KBM-7 (cell line): ENCODE data around the gene ARPC5.
"Not testable (repeated sequence)": the region's sequence is repeated elsewhere in the genome, so short reads cannot be mapped to it uniquely, and the experiment has no call there.

Source experiments
- DNase-seq: peaks from one replicate; pipeline ENCODE4 v3.0.0-alpha.2; 2015
- in situ Hi-C: fragments of 300-500 bp; cut with MboI; formaldehyde crosslinking; loops from 2 replicates; pipeline ENCODE4 v1.14.3; 2020; ENCODE audit warnings: low sequenced_read_pairs, low pct_unique_long_range_greater_than_20kb, mixed read lengths

ARPC5 gene

DNA sequence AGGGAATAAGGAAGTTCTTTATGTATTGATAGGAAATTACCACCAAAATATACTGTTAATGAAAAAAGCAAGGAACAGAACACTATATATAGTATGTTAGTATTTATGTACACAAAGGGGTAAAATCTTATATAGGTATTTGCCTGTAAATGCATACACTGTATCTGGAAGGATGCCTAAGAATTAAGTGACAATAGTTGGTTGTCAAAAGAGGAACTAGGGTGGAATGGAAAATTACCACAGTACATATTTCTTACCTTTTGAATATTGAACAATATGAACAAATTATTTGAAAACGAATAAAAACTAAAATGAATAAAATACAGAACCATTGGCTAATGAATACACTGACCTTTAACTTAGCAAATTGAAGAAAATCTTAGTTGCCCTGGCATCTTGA, 13.6 kb downstream of the ARPC5 start:
- in situ Hi-C loops: no loop called here

DNA sequence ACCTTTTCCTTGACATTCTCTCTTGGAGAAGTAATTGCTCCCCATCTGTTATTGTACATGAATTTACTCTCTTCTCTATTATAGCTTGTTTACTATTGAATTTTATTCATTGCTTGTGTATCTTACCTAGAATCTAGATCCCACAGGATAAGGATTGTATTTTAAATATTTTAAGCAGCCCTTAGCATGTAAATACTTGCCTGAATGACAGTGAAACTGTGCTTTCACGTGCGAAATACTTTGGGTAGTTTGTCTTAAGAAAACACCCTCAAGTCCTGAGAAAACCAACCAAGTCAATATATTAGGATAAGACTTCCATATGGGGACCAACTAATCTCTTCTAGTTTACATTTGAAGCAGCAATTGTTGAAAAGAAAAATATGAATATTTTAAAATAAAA, 15.3 kb downstream of the ARPC5 start:
- DNase-seq: no peak
- in situ Hi-C loops: no loop called here

More for the DNA sequence above, 13.6 kb downstream of the ARPC5 start:
- DNase-seq: peak; percentile 22

DNA sequence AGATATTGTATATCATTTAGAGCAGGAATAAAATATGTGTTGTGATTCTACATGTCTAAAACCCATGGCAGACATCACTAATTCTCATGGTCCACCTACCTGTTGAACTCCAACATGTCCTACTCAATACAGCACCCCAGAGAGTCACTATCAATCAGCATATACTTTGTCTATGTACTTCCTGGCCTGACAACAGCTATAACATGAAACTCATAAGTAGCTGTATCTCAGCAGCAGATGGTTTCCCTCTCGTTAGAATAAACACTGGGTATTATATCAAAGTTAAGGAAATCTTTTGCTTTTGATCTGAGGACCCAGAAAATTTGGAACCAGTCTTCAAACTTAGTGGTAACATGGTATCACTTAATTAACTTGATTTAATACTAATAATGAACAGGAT, 15.8 kb downstream of the ARPC5 start:
- DNase-seq: no peak
- in situ Hi-C loops: no loop called here

DNA sequence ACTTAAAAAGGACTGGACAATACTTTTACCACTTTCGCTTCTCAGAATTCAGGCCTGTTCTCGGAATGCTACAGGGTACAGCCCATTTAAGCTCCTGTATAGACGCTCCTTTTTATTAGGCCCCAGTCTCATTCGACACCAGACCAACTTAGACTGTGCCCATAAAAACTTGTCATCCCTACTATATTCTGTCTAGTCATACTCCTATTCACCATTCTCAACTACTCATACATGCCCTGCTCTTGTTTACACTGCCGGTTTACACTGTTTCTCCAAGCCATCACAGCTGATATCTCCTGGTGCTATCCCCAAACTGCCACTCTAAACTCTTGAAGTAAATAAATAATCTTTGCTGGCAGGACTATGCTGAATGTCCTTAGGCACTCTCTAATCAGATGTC, 17.4 kb downstream of the ARPC5 start:
- in situ Hi-C loops, DNase-seq: not testable (repeated sequence)

DNA sequence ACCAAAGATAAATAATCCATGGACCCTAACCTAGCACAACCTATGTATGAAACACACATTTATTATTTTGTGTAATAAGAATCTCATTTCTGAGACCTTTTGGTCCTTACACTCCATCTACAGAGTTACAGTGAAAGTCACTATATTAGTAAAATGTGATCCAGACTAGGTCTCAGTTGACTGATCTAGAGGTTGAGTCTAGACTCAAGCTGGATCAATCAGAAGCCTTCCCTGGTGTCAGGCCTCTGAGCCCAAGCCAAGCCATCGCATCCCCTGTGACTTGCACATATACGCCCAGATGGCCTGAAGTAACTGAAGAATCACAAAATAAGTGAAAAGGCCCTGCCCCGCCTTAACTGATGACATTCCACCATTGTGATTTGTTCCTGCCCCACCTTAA, 22.6 kb downstream of the ARPC5 start:
- DNase-seq, in situ Hi-C loops: not testable (repeated sequence)

DNA sequence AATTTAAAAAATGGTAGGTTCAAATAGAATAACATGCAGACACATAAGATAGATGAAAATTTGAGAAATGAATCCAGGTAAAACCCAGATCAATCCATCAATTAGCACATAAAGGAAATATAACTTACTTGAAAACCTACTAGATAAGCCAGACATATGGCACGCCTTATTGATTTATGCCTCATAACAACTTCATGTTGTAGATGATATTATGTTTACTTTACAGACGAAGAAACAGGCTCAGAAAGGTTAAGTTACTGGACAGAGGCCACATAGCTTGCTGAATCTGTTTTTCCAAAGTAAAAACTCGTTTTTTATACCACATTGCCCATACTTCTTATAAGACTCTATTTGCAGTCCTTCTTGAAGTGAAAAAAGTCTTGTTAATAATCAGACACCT, 23.2 kb downstream of the ARPC5 start:
- in situ Hi-C loops: no loop called here
- DNase-seq: no peak

DNA sequence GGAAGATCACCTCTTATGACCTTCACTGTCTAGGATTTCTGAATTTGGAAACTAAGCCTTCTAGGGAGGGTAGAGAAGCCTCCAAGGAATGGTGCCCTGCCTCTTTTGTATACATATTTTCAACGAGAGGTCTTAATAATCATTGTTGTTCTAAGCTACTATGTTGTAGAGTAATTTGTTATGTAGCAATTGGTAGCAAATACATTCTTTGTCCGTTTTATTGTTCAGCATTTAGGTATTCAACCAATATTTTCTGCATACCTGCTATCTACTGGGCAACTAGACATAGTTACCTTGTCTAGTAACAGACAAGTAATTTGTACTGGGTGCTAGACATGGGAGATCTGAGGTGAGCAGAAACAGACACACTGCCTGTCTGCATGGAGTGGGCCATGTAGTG, 24.6 kb downstream of the ARPC5 start:
- no peak for DNase-seq
- in situ Hi-C loops: no loop called here

DNA sequence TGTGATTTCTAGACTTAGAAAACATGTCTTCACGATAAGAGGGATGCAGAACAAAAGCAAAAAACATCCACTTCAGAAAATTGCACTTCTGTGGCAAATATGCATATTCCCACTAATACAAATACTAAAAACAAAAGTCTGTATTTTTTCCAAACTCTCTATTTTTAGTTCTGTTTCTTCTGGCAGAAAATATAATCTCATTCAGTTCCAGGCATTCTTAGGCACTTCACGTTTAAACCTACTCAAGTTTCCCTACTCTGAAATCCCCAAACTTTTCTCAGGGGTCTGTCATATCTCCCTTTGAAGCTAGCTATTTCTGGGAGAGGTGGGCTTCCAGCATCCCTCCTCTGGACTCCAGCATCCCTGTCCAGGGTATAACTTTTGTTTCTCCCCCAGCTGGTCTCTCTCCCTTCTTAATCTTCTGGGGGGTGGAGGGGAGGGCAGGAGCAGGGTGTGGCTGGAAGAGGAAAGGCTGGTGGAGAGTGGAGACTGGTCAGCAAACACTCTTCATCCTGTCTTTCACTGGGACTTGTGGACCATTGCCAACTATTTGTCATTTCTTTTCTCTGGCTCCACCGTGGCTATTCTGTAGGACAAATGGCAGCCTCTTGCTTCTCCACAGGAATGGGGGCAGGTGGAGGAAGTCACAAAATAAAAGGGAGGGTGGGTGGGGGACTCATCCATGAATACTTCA, 25.7 kb downstream of the ARPC5 start:
- no peak for DNase-seq
- in situ Hi-C loops: no loop called here

DNA sequence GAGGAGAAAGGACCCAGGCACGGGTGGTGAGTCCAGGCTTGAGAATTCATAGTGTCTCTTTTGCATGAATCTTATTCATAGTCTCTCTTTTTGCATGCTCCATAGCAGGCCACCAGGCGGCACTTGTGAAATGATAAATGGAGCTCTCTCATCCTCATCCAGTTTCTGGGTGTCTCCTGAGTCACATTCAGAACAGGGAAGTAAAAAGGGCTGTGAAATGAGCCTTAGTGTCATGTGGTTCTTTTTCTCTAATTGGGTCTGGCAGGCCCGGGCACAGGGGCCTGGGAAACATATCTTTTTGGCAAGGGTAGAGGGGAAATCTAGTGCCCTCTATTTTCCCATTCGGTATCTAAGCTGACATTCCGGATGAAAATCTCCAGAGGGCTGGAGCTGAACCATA, 26.3 kb downstream of the ARPC5 start:
- peak; percentile 80 for DNase-seq
- in situ Hi-C loops: no loop called here

DNA sequence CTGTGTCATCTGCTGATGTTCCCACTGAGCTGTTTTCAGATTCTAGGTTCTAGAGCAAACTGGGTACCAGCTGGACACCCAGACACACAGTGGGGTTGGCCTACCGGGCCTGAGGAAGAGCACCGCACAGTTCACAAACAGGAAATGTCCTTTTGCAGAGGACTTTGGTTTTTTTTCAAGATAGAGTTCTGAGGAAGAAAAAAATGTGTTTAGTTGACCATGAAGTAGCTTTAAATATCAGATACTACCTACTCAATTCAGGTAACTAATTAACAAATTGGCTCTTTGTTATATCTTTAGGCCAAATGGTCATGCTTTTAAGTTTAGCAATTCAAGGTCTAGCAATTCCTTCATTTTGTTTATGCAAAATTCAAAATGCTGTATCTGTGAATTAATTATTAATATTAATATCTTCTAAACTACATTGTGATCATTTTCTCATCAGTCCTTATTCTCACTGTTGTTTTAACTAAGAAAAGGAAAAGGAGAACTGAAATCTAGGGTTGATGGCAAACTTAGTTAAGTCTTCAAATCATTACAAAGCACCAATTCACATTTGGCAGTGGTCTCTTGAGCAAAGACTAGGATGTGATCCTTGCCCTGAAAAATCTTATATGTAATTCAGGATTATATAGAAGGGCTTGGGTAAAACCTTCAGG, 28.1 kb downstream of the ARPC5 start:
- no peak for DNase-seq
- in situ Hi-C loops: no loop called here

DNA sequence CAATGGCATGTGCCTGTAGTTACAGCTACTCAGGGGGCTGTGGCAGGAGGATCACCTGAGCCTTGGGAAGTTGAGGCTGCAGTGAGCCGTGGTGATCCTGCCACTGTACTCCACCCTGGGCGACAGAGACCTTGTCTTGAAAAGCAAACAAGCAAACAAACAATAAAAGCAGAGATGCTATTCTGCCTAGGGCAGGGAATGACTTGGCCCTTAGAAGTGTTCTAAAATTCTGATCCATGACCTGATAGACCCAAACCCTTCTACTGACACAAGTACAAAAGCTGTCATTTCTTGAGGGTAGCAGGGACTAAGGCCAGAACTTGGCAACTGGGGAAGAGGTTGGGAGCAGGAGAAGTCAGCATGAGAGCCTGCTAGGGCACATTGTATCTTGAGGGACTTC, 29.7 kb downstream of the ARPC5 start:
- in situ Hi-C loops: no loop called here
- DNase-seq: no peak

DNA sequence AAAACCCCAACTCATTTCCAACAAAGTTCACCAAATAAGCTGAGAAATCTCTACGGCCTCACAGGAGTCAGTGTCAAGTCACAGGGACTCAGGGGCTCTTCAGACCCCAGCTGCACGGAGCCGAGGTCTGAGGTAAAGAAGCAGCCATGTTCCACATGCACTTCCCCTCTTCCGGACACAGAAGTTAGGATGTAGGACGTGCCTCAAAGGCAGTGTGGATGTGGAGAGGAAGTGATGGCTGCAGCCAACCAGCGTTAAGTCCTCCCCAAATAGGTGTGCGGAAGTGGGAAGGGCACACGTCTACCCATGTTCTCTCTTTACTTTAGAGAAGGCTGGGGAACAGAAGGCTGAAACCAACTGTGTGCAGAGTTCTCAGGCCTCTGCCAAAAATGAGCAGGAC, 30.8 kb downstream of the ARPC5 start:
- DNase-seq: no peak

DNA sequence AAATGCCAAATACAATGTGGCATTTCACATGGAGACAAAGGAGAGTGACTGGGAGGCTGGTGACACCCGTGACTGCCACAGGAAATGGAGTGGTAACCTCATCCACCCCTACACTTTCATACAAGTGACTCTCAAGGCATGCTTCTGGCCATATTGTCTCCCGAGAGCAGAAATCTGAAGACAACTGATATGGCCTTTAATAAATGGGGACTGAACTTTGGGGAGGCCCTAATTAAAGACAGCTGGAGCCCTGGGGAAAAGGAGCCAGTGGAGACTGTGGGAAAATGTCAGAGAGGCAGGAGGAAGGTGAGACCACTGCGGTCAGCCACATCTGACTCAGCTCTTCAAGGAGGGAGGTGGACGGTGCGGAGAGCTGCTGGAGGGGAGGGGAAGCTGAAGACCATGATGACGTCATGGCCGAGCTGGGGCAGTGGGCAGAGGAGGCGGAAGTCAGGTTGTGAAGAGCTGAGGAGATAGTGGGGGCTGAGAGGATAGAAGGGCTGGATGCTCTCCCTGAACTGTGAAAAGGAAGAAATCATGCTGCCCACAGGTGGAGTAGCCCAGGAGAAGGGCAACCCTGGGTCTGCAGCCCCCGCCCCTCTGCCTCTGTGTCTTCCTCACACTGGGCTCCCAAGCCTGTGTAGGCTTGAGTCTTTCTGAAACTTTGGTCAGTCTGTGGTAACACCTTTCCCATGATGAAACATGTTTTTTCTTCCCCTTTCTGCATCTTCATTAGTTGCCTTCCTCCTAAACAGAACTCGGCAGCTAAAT, 31.4 kb downstream of the ARPC5 start:
- in situ Hi-C loops: no loop called here
- DNase-seq: peak; percentile 70

More for the DNA sequence above, 30.8 kb downstream of the ARPC5 start:
- in situ Hi-C loops: no loop called here

DNA sequence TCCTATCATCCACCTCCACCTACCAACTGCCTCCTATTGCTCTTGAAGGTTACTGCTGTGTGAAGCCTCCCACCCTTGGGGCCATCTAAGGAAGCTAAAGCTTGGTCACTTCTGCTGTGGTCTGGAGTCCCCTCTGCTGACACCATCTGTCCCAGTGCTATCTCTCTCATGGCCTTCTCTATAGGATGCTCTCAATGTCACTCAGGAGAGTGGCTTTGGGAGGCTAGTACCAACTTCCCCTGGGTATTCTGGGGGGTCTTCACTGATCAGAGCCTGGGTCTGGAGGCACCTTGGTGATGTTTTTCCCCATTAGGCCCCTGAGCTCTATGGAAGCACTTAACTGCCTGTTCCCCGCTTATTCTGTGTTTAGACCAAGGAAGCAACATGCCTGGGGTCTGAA, 33.1 kb downstream of the ARPC5 start:
- DNase-seq: no peak
- in situ Hi-C loops: no loop called here

DNA sequence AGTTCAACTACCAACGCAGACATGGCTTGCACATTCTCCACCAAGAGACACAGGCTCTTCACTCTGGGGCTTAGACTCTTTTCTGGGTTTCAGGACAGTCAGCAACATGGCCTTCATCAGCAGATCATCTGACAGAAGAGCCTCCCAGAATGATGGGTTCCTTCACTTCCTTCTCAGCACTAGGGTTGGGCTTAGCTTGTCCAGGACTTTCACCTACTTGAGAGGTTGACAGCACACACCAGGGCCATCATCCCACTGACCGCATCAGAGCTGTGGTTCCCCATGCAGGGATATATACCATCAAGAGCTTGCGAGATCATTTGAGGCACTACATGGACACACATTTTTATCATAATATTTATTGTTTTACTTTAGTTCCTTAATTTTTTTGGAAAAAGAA, 34.9 kb downstream of the ARPC5 start:
- in situ Hi-C loops: no loop called here

DNA sequence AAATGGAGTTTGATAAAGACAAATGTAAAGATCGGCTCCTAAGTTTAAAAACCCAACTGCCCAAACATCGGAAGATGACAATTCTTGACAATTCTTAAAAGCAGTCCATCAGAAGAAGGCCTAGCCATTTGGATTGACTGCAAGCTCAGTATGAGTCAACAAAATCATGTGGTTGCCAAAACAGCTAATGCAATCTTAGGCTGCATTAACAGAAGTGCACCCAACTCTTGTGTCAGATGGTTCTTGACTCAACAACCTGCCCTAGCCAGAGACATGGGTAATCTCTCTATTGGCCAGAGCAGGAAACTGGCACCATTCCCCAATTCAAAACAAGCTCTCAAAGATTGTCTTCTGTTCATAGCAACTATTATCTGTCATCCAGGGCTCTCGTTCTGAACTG, 35.4 kb downstream of the ARPC5 start:
- in situ Hi-C loops: no loop called here
- no peak for DNase-seq

More for the DNA sequence above, 34.9 kb downstream of the ARPC5 start:
- no peak for DNase-seq

DNA sequence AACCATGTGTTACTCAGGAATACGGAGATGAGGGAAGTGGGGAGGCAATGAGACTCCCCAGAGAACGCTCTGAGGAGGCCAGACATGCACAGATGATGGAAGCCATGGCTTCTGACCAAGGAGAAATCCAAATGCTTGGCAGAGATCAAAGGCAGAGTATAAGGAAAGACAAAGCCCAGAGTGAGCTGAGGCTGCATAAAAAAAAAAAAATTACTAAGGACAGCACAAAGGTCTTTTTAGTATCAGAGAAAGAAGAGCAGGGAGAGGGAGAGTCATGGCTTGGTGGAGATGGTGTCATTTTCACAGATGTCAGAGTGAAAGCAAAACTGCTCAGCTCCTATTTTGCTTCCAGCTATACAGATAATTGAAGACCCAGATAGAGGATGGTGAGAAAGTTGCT, 37.2 kb downstream of the ARPC5 start:
- in situ Hi-C loops: no loop called here
- DNase-seq: no peak

DNA sequence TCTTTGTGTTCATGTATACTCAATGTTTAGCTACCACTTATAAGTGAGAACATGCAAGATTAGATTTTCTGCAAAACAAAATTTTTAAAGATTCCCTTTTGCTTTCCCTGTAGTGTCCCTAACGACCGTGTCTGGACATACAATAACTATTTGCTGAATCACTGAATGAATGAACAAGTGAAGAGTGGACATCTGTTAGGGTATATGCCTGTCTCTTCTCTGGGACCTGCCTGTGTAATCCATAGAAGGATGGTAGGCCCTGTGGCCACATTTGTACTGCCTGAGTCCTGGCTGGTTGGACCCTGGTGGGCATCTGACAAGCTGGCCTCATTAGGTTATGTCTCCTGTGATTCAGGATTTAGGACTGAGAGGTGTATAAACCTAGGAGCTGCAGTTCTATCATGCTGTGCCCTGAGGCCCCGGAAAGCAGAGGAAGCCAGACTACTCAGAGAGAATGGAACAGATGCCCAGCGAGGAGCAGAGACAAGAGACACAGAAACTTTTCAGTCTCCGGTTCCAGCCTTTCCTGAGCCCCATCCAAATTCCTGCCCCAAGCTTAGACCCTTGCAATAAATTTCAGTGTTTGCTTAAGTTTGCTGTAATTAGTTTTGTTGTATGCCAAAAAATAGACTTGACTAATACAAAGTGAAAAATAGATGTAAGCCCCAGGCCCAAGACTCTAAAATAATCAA, 37.8 kb downstream of the ARPC5 start:
- DNase-seq: no peak
- in situ Hi-C loops: no loop called here

DNA sequence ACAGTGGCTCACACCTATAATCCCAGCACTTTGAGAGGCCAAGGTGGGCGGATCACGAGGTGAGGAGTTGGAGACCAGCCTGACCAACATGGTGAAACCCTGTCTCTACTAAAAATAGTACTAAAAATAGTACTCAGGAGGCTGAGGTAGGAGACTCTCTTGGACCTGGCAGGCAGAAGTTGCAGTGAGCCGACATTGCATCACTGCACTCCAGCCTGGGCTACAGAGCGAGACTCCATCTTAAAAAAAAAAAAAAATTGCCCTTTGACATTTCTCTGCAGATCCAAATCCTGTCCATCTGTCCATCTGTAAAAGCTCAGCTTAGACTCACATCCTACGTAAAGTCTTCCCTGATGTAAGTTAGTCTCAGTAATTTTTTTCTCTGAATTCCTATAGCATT, 39.1 kb downstream of the ARPC5 start:
- in situ Hi-C loops: no loop called here
- no peak for DNase-seq

DNA sequence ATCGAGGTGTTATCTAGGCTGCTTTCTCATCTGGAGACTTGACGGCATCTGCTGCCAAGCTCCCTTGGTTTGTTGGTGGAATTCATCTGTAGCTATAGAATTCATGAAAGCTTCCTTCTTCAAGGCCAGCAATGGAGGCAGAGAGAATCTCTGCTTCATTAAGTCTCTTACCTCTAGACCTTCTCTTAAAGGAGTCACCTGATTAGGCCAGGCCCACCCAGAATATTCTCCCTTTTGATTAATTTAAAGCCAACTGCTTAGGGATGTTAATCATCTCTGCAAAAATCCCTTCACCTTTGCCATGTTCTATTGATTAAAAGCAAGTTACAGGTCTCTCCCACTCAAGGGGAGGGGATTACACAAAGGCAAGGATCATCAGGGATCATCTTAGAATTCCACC, 40.0 kb downstream of the ARPC5 start:
- in situ Hi-C loops: no loop called here
- DNase-seq: no peak
